KMS-11 (cell line): ENCODE measurements around the gene ATP8A1.

Experiments
- H2AFZ ChIP-seq: fragments of 200-600 bp; sonication (generic); 2 replicates; pipeline ENCODE4 v1.6.1; 2016; ENCODE audit warnings: antibody characterized with exemption, mixed run types, low read depth
- H3K27ac ChIP-seq: fragments of 200-600 bp; sonication (generic); 2 replicates; pipeline ENCODE4 v1.6.1; 2016; ENCODE audit warnings: mild to moderate bottlenecking, mixed run types
- H3K27me3 ChIP-seq: fragments of 200-600 bp; sonication (generic); 2 replicates; pipeline ENCODE4 v1.6.1; 2017; ENCODE audit warnings: mild to moderate bottlenecking, low read depth, mixed run types, moderate library complexity; ENCODE audit not compliant: insufficient read depth
- H3K36me3 ChIP-seq: fragments of 200-600 bp; sonication (generic); 2 replicates; pipeline ENCODE4 v1.6.1; 2017; ENCODE audit warnings: mild to moderate bottlenecking, mixed run types; ENCODE audit not compliant: insufficient read depth
- H3K4me1 ChIP-seq: fragments of 200-600 bp; sonication (generic); 2 replicates; pipeline ENCODE4 v1.6.1; 2016; ENCODE audit warnings: mild to moderate bottlenecking, low read depth, mixed run types; ENCODE audit not compliant: poor library complexity, severe bottlenecking
- H3K4me2 ChIP-seq: fragments of 200-600 bp; sonication (generic); 2 replicates; pipeline ENCODE4 v1.7.0; 2016; ENCODE audit warnings: mild to moderate bottlenecking, mixed run types
- H3K4me3 ChIP-seq: fragments of 200-600 bp; sonication (generic); IDR thresholded peaks from 2 replicates; pipeline ENCODE4 v1.6.1; 2017; ENCODE audit warnings: low read depth, low read length, mixed read lengths; ENCODE audit not compliant: insufficient read depth
- H3K79me2 ChIP-seq: fragments of 200-600 bp; sonication (generic); 2 replicates; pipeline ENCODE4 v1.6.1; 2016; ENCODE audit warnings: low read depth, mixed run types; ENCODE audit not compliant: insufficient read depth
- H3K9ac ChIP-seq: fragments of 200-600 bp; sonication (generic); 2 replicates; pipeline ENCODE4 v1.6.1; 2016; ENCODE audit warnings: mild to moderate bottlenecking, mixed run types
- H4K20me1 ChIP-seq: fragments of 200-600 bp; sonication (generic); 2 replicates; pipeline ENCODE4 v1.6.1; 2016; ENCODE audit warnings: mild to moderate bottlenecking, mixed run types; ENCODE audit not compliant: insufficient read depth
- CTCF ChIP-seq: fragments of 200-600 bp; sonication (generic); conservative IDR thresholded peaks from 2 replicates; pipeline ENCODE4 v1.6.1; 2017; ENCODE audit warnings: low read depth, mild to moderate bottlenecking, antibody characterized with exemption, low read length, moderate library complexity, mixed read lengths

ATP8A1 gene

DNA sequence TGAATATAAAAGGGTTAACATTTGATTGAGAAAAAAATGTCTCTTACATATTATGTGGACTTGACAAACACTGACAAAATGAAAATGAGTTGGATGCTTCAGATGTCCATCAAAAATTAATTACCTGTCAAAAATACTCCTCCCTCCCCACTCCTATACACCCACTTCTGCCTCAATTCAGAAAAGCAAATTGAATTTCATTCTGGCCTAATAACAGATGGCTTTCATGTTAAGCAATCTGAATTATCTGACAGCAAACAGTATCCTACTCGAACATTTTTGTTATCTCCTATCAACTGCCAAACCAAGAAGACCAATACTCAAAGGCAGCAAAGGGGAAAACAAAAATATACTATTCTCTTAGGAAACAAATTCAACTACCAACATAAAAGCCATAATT, 44.0 kb downstream of the ATP8A1 start:
- Histone ChIP-seq H3K27ac (no peak overlapping the region), H4K20me1 (no peaks in the 10 kb centered on the region), H3K9ac (no peak overlapping the region), H3K79me2 (no peaks in the 10 kb centered on the region), H3K27me3 (no peaks in the 10 kb centered on the region), H3K4me1 (peaks cover 14% of the 10 kb centered on the region), H3K4me3 (no peak overlapping the region), H3K4me2 (no peak overlapping the region), H2AFZ (no peak overlapping the region), H3K36me3 (no peaks in the 10 kb centered on the region)
- TF ChIP-seq CTCF: no peak

DNA sequence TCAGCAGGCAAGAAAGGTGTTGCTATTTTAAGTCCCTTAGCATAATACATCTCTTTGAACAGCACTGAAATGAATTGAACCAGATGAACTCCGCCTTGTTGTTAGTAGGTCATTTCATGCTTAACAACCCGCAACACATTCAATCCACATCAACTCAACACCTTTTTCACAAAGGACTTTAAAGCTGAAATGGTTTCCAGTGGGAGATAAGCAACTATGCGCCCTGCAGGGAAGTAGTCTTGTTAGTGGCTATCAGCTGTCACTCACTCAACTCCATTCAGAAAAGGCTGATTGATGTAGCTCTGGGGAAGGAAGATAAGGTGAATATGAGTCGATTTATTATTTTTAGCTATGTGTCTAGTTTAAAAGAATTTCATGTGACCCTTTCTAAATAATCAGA, 46.0 kb downstream of the ATP8A1 start:
- Histone ChIP-seq H3K79me2 (no peaks in the 10 kb centered on the region), H3K4me2 (no peak overlapping the region), H4K20me1 (no peaks in the 10 kb centered on the region), H3K4me1 (peaks cover 14% of the 10 kb centered on the region), H3K27me3 (no peaks in the 10 kb centered on the region), H3K9ac (no peak overlapping the region), H2AFZ (no peak overlapping the region), H3K36me3 (no peaks in the 10 kb centered on the region), H3K27ac (no peak overlapping the region), H3K4me3 (no peak overlapping the region)
- TF ChIP-seq CTCF: no peak

GRCh38 chr4:42609051-42609450, 47.9 kb downstream of the ATP8A1 start:
- Histone ChIP-seq H2AFZ (no peak overlapping the region), H3K4me1 (peaks cover 14% of the 10 kb centered on the region), H3K27me3 (no peaks in the 10 kb centered on the region), H3K4me3 (no peak overlapping the region), H3K79me2 (no peaks in the 10 kb centered on the region), H3K9ac (no peak overlapping the region), H3K4me2 (no peak overlapping the region), H4K20me1 (no peaks in the 10 kb centered on the region), H3K36me3 (no peaks in the 10 kb centered on the region), H3K27ac (no peak overlapping the region; the same call in 1 of the 2 replicates)
- no peak for TF ChIP-seq CTCF

DNA sequence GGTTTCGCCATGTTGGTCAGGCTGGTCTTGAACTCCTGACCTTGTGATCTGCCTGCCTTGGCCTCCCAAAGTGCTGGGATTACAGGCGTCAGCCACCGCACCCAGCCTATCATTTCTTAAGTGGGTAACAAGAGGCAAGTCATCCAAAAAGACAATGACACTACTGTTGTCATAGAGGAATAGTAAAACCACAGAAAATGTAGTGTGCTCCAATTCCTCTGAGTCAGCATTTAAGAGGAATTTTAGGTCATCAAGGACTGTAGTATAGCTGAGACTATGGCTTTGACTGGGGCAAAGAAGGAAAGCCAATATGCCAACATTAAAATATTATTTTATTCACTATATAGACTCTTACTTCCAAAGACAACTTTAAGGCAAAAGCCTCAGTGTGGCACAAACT, 48.4 kb downstream of the ATP8A1 start:
- H3K4me1 ChIP-seq: peaks cover 14% of the 10 kb centered on the region
- no peak overlapping the region for H2AFZ ChIP-seq
- H3K4me2 ChIP-seq: no peak overlapping the region
- no peak overlapping the region; the same call in 1 of the 2 replicates for H3K27ac ChIP-seq
- no peaks in the 10 kb centered on the region for H4K20me1 ChIP-seq
- H3K4me3 ChIP-seq: no peak overlapping the region
- no peak for TF ChIP-seq CTCF
- H3K27me3 ChIP-seq: no peaks in the 10 kb centered on the region
- no peaks in the 10 kb centered on the region for H3K79me2 ChIP-seq
- no peak overlapping the region for H3K9ac ChIP-seq
- H3K36me3 ChIP-seq: no peaks in the 10 kb centered on the region
